HG03342 (cell line): ENCODE data around the gene LRPAP1.

Experiments
- ATAC-seq: cut with Tn5 transposase; IDR thresholded peaks from one replicate; pipeline ENCODE4 v1.9.1; 2021; ENCODE audit warnings: mild to moderate bottlenecking, moderate library complexity; ENCODE audit not compliant: unreplicated experiment

Gene LRPAP1

GRCh38 chr4:3475713-3476260 is 56.4 kb downstream of the LRPAP1 start:
- ATAC-seq = no peak

DNA sequence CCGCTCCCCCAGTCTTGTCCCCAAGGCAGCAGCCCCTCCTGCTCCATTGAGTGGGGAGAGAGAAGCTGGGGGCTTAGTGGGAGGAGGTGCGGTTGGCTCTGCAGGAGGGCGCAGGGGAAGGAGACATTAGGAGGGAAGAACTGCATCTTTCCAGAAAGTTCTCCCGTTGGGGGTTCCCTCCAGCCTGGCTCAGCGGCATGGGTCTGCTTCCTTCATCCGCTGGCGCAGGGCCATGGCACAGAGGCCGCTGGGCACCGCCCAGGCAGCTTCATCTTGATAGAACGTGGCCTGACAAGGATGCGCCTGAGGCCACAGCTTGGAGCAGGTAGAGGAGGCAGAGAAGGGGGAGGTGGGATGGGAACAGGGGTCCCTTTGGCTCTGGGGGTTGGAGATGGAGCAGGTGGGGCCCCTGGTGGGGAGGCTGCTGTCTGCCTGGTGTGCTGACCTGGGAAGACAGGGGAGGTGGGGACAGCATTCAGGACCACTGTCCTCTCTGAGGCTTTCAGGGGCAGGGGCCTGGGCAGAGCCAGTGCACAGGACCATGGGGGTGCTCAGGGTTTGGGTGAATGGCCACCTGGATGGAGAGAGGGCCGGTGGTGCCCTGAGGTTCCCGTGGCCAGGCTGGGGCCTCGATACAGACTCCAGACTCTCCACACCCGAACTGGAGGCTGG is 57.0 kb downstream of the LRPAP1 start:
- ATAC-seq = no peak

- ATAC-seq = no peak
These were observed 58.0 kb downstream of the LRPAP1 start for GRCh38 chr4:3473996-3474765.

- no peak for ATAC-seq
These were observed 58.9 kb downstream of the LRPAP1 start for GRCh38 chr4:3473181-3473950.

DNA sequence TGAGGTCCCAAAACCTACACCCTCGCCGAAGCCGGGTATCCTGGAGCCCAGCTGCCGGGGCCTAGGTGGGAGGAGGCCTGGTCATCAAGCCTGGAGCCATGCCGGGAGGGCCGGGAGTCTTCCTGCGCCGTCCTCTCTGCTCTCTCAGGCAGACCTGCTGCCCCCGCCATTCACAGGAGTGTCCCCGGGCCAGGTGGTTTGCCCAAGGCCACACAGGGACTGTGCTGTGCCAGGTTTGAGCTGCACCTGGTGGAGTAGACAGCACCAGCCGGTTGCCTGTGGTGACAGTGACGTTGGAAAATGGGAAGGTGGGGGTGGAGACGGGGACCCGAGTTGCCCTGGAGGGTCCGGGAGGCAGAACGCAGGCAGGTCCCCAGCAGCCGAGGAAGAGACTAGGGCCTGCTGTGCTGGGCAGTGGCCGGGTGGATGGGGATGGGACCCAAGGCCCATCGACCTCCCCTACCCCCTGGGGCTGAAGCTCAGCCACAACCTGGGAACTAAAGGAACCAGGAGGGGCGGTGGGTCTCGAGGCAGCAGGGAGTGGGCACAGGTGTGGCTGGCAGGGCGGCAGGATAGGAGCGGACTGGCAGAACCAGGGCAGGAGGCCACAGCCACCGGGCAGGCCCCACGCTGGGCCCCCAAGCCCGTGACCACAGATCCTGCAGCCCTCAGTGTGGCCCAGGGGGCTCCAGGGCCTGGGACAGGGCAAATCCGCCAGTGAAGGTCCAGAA is 59.6 kb downstream of the LRPAP1 start:
- no peak for ATAC-seq

GRCh38 chr4:3471886-3472285 is 60.3 kb downstream of the LRPAP1 start:
- no peak for ATAC-seq

GRCh38 chr4:3471098-3471760 is 61.0 kb downstream of the LRPAP1 start:
- no peak for ATAC-seq

DNA sequence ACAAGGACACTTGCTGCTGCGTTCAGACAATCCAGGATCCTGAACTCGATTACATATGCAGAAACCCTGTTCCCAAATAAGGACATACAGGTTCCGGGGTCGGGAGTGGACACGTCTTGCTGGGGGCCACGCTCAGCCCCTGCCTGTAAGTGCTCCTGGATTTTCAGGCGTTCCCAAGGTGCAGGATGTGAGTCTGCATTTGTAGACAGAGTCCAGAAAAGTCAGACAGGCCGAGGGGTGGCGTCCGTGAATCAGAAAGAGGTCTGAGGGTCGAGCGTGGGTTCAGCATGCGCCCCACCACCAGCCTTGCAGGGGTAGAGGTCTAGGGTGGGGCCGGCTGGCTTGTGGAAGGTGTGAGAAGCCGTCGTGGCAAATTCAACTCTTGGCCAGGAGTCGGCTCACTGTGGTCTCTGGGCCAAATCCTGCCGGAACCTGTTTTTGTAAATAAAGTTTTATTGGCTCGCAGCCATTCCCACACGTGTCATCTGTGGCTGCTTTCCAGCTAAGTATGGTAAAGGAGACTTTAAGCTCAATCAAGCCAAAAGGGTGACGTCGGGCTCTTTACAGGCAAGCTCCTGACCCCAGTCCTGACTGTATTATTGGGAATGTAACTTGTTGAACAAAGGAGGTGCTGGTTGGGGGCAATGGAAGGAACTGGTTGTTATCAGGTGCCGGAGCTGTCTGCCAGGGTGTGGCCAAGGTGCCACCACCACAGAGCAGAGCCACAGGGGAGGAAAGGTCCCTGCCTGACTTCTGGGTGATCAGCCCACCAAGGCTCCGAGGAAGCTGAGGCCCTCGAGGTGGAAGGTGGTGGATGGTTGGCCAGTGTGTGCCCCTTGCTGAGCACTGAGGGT is 61.8 kb downstream of the LRPAP1 start:
- ATAC-seq = no peak

GRCh38 chr4:3469386-3470243 is 62.6 kb downstream of the LRPAP1 start:
- ATAC-seq = no peak

DNA sequence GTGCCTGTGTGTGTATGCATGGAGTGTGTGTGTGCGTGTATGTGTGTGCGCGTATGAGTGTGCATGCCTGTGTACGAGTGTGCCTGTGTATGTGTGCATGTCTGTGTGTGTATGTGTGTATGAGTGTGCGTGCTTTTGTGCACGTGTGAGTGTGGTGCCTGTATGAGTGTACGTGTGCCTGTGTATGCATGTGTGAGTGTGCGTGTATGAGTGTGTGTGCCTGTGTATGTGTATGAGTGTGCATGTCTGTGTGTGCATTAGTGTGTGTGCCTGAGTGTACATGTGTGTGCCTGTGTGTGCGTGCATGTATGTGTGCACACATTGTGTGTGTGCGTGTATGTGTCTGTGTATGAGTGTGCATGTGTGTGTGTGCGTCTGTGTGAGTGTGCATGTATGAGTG is 63.4 kb downstream of the LRPAP1 start:
- ATAC-seq = no peak

DNA sequence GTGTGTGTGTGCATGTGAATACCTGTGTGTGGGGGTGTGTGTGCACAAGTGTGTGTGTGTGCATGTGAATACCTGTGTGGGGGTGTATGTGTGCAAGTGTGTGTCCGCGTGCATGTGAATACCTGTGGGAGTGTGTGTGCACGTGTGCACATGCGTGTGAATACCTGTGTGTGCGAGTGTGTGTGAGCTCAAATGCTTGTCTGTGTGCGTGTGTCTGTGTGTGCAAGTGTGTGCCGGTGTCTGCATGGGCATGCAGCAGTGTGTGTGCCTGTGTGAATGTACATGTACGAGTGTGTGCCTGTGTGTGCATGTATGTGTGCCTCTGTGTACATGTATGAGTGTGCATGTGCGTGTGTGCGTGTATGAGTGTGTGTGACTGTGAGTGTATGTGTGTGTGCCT is 64.1 kb downstream of the LRPAP1 start:
- no peak for ATAC-seq

DNA sequence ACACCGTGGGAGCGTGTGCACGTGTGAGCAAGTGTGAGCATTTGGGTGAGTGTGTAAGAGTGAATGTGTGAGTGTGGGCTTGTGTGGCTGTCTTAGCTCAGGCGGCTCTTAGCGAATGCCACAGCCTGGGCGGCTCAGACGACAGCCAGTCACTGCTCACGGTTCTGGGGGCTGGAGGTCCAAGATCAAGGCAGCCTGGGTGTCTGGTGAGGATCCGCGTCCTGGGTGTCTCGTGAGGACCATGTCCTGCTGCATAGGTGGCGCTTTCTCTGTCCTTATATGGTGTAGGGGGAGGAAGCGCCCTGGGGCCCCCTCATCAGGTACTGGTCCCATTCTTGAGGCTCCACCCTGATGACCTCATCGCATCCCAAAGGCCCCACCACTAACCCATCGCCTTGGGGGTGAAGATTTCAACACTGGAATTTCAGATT is 64.6 kb downstream of the LRPAP1 start:
- no peak for ATAC-seq

DNA sequence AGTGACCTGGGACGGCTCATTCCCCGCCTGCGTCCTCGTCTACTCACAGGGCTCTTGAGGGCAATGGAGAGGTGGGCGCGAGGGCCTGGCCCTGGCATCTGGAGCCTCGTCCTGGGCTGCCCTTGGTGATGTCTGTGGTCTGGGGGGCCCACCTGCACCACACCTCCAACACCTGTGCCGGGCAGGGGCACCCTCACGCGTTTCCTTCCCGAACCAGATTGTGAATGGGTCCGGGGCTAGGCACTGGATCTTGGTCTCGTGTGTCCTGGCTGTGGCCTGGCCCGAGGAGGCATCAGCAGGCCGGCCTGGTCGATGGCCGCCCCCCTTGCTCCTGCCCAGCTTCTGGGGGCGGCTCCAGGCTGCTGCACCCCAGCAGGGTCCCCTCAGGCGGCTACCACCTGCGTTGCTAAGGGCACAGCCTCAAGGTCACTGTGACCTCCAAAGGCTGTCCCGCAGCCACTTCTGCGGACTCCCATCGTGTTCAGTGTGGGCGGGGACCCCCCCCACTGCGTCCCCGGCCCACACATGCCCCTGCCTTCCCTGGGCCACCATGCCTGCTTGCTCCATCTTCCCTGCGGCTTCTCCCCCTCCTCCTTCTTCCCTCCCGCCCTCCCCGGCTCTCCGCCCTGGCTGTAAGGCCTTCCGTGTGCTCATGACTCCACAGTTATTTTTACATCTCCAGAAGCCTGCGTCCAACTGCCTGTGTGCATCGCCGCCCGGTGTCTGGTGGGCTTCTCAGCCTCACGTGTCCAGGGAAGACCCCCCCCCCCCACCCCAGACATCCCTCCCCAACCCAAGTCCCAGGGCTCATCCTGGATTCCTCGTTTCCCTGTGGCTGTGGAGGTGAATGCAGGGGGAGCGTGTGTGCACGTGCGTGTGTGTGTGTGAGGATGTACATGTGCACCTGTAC is 65.3 kb downstream of the LRPAP1 start:
- no peak for ATAC-seq

DNA sequence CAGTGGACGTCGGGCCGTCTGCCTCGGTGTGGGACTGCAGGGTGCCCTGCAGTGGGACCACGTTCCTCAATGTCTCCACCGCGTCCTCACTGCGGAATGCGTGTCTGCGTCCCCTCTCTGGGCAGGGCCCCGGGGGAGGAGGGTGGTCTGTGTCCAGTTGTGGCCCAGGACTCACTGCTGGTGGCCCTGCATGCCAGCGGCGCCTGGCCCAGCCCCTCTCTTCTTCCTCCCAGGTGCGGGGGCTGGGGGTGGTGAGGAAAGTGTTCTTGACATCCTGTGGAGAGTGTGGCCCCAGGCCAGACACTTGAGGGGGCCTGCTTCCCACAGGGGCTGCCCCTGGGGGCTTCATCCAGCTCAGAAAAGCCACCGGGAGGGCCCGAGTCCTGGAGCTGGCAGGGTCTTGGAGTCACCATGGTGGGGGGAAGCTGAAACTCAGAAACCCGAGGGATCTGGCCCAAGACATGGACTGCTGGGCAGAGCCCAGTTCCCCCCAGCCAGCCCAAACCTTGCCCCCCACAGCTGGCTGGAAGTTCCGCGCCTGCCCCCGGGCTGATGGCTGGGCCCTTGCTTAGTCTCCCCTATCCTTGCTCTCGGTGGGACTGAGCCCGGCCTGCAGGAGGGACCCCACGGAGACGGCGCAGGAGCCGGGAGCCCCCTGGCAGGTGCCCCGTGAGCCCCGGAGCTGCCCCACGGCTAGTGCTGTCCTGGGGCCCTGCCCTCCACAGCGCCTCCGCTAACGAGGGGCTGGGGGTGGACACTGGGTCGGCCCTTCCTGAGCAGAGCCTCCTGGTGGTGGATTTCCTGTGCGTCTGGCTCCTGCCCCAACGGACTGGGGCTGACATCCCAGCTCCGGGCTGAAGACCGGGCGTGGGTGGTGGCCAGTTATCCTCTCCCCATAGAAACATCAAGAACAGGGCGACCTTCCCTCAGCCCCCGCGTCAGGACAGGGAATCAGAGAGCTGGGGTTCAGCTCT is 66.2 kb downstream of the LRPAP1 start:
- ATAC-seq = no peak

DNA sequence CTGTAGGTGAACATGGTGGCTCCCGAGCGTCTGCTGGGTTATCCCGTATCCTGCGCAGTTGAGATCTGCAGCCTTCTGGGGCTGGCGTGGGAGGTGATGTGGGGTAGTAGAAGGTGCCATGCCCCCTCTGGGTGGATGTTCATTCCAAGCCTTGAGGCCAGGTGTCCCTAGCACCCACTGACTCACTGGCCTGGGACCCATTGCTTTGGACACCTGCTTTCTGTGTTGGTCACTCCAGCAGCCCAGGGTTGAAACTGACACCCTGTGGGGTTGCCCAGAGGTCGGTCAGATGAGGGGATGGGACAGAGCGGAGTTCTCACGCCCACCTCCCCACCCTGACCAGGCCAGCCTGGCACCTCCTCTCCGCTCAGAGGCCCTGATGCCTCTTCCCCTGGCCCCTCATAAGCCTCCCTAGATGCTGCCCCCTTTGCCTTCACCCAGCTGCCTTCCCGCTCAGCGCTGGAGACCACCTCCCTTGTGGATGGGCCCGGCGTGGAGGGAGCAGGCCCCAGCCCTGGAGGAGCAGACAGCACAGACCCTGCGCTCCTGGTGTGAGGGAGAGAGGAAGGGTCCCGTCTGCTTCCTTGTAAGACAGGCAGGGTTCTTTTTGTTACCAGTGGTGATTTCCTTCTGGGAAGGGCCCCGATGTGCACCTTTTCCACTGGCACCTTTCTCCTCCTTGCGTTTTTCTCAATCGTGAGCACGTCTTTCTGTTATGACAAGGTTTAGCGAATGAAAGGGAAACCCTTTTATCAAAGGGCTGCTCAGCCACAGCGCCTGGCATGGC is 67.1 kb downstream of the LRPAP1 start:
- ATAC-seq = no peak
